IPS DF 4.7 (cell line): ENCODE results near the gene NCAPG2.
"Not testable (repeated sequence)": the region's sequence is repeated elsewhere in the genome, so short reads cannot be mapped to it uniquely, and the experiment has no call there.

Experiments
- DNase-seq: peaks from one replicate; pipeline ENCODE4 v3.0.0-alpha.2; 2013; ENCODE audit warnings: low spot score; ENCODE audit errors: extremely low read depth

Gene NCAPG2

GRCh38 chr7:158707610-158708009 lies 3.0 kb upstream of the NCAPG2 start:
- no peak for DNase-seq

- DNase-seq: no peak
Measured at GRCh38 chr7:158706710-158707590, 2.3 kb upstream of the NCAPG2 start.

GRCh38 chr7:158706273-158706704 lies 1.7 kb upstream of the NCAPG2 start:
- DNase-seq: no peak

- DNase-seq: no peak
Measured at GRCh38 chr7:158705234-158705850, 738 bp upstream of the NCAPG2 start.

GRCh38 chr7:158703679-158704523 lies 703 bp downstream of the NCAPG2 start:
- not testable (repeated sequence) for DNase-seq

GRCh38 chr7:158702944-158703343 lies 1.7 kb downstream of the NCAPG2 start:
- DNase-seq: no peak

GRCh38 chr7:158702196-158702595 lies 2.4 kb downstream of the NCAPG2 start:
- no peak for DNase-seq

GRCh38 chr7:158700008-158700407 lies 4.6 kb downstream of the NCAPG2 start:
- DNase-seq: no peak

GRCh38 chr7:158699341-158699740 lies 5.3 kb downstream of the NCAPG2 start:
- DNase-seq: no peak

- DNase-seq: no peak
Measured at GRCh38 chr7:158698657-158699195, 5.9 kb downstream of the NCAPG2 start.

- not testable (repeated sequence) for DNase-seq
Measured at GRCh38 chr7:158697597-158697996, 7.0 kb downstream of the NCAPG2 start.

GRCh38 chr7:158695726-158696452 lies 8.7 kb downstream of the NCAPG2 start:
- DNase-seq: no peak

- no peak for DNase-seq
Measured at GRCh38 chr7:158695056-158695455, 9.5 kb downstream of the NCAPG2 start.

- no peak for DNase-seq
Measured at GRCh38 chr7:158694650-158695049, 10.0 kb downstream of the NCAPG2 start.

GRCh38 chr7:158689488-158689887 lies 15.1 kb downstream of the NCAPG2 start:
- DNase-seq: no peak

- DNase-seq: no peak
Measured at GRCh38 chr7:158687406-158687805, 17.2 kb downstream of the NCAPG2 start.

GRCh38 chr7:158685693-158686092 lies 18.9 kb downstream of the NCAPG2 start:
- DNase-seq: no peak

- no peak for DNase-seq
Measured at GRCh38 chr7:158684329-158684728, 20.3 kb downstream of the NCAPG2 start.

GRCh38 chr7:158683541-158683940 lies 21.1 kb downstream of the NCAPG2 start:
- no peak for DNase-seq

GRCh38 chr7:158682456-158682855 lies 22.1 kb downstream of the NCAPG2 start:
- DNase-seq: no peak

GRCh38 chr7:158680754-158681153 lies 23.9 kb downstream of the NCAPG2 start:
- DNase-seq: no peak
